ENCODE data around the gene TRIM37. TPM values are rescaled to one million over a fixed set of nuclear protein-coding genes. Genes with fewer than 3 reads are reported as not detected.
A peak's percentile ranks its signal among the peaks of the same experiment; 100 is the strongest.

Gene TRIM37
- total RNA-seq, 1 donor from 2014 or later: 20.3 TPM

GRCh38 chr17:58999500-58999899 lies 107.2 kb downstream of the TRIM37 start:
- Histone ChIP-seq H3K4me1 (peaks cover 4% of the 10 kb centered on the region), H3K4me3 (no peak overlapping the region), H3K9me3 (no peaks in the 10 kb centered on the region), H3K36me3 (peaks cover 17% of the 10 kb centered on the region), H3K27ac (no peak overlapping the region), H3K27me3 (no peaks in the 10 kb centered on the region)
- TF ChIP-seq CTCF (IDR thresholded peaks at IDR 0.05): no peak
- intact Hi-C loops (cut with DNase I): loop anchor here (10.0 kb wide), 1 partner anchor 475 kb away; no protein-coding TSS in a partner anchor
- DNase-seq (no peak), ATAC-seq (no peak)

- intact Hi-C loops (cut with DNase I): loop anchor here (10.0 kb wide), 1 partner anchor 474 kb away; no protein-coding TSS in a partner anchor
- no peak for ATAC-seq
- no peak for DNase-seq
- no peaks in the 10 kb centered on the region for H3K9me3 ChIP-seq
- no peak overlapping the region for H3K27ac ChIP-seq
- no peak overlapping the region for H3K4me3 ChIP-seq
- TF ChIP-seq CTCF (IDR thresholded peaks at IDR 0.05): no peak
- H3K27me3 ChIP-seq: no peaks in the 10 kb centered on the region
- H3K36me3 ChIP-seq: peaks cover 17% of the 10 kb centered on the region
- peaks cover 4% of the 10 kb centered on the region for H3K4me1 ChIP-seq
Observed at GRCh38 chr17:58998871-58999270, 107.8 kb downstream of the TRIM37 start.

GRCh38 chr17:58997756-58998553 lies 108.7 kb downstream of the TRIM37 start:
- H3K4me1 ChIP-seq: peaks cover 4% of the 10 kb centered on the region
- no peak for TF ChIP-seq CTCF (IDR thresholded peaks at IDR 0.05)
- peaks cover 17% of the 10 kb centered on the region for H3K36me3 ChIP-seq
- DNase-seq (no peak), ATAC-seq (no peak)
- no peak overlapping the region for H3K27ac ChIP-seq
- H3K4me3 ChIP-seq: no peak overlapping the region
- intact Hi-C loops (cut with DNase I): loop anchor here (10.0 kb wide), 1 partner anchor 473 kb away; no protein-coding TSS in a partner anchor
- H3K27me3 ChIP-seq: no peaks in the 10 kb centered on the region
- H3K9me3 ChIP-seq: no peaks in the 10 kb centered on the region

- Histone ChIP-seq H3K4me3 (no peak overlapping the region), H3K27ac (peak overlapping the region; percentile 26), H3K9me3 (no peaks in the 10 kb centered on the region), H3K36me3 (peaks cover 17% of the 10 kb centered on the region), H3K4me1 (peaks cover under 1% of the 10 kb centered on the region), H3K27me3 (no peaks in the 10 kb centered on the region)
- ATAC-seq (no peak), DNase-seq (no peak)
- TF ChIP-seq CTCF (IDR thresholded peaks at IDR 0.05): no peak
- intact Hi-C loops (cut with DNase I): loop anchor here (10.0 kb wide), 1 partner anchor 472 kb away; no protein-coding TSS in a partner anchor
Observed at GRCh38 chr17:58996968-58997367, 109.7 kb downstream of the TRIM37 start.

GRCh38 chr17:58995247-58995940 lies 111.3 kb downstream of the TRIM37 start:
- ATAC-seq (no peak), DNase-seq (no peak)
- Histone ChIP-seq H3K27ac (no peak overlapping the region), H3K4me3 (no peak overlapping the region), H3K36me3 (peaks cover 17% of the 10 kb centered on the region), H3K27me3 (no peaks in the 10 kb centered on the region), H3K4me1 (no peaks in the 10 kb centered on the region), H3K9me3 (no peaks in the 10 kb centered on the region)
- intact Hi-C loops (cut with DNase I): loop anchor here (10.0 kb wide), 1 partner anchor 471 kb away; no protein-coding TSS in a partner anchor
- TF ChIP-seq CTCF (IDR thresholded peaks at IDR 0.05): no peak
